NAMALWA (cell line): ENCODE results near the gene AIFM2.
"Not testable (repeated sequence)": the region's sequence is repeated elsewhere in the genome, so short reads cannot be mapped to it uniquely, and the experiment has no call there.

Experiments
- DNase-seq: peaks from one replicate; pipeline ENCODE4 v3.0.0-alpha.2; 2015; ENCODE audit warnings: low spot score

Gene AIFM2

GRCh38 chr10:70121281-70121949, 11.2 kb downstream of the AIFM2 start:
- DNase-seq, result no peak

- no peak for DNase-seq
Measured at GRCh38 chr10:70120417-70120816, 12.2 kb downstream of the AIFM2 start.

- DNase-seq, result no peak
Measured at GRCh38 chr10:70119623-70120022, 13.0 kb downstream of the AIFM2 start.

GRCh38 chr10:70119197-70119596, 13.4 kb downstream of the AIFM2 start:
- DNase-seq, result no peak

GRCh38 chr10:70118196-70118595, 14.4 kb downstream of the AIFM2 start:
- DNase-seq, result no peak

- no peak for DNase-seq
Measured at GRCh38 chr10:70117646-70118045, 15.0 kb downstream of the AIFM2 start.

- DNase-seq, result peak; percentile 67
Measured at GRCh38 chr10:70115948-70116682, 16.5 kb downstream of the AIFM2 start.

- DNase-seq, result no peak
Measured at GRCh38 chr10:70114902-70115301, 17.7 kb downstream of the AIFM2 start.

- DNase-seq, result no peak
Measured at GRCh38 chr10:70112071-70112470, 20.6 kb downstream of the AIFM2 start.

- DNase-seq, result no peak
Measured at GRCh38 chr10:70111496-70111895, 21.1 kb downstream of the AIFM2 start.

- no peak for DNase-seq
Measured at GRCh38 chr10:70109064-70109729, 23.4 kb downstream of the AIFM2 start.

- peak; percentile 28 for DNase-seq
Measured at GRCh38 chr10:70106958-70107791, 25.4 kb downstream of the AIFM2 start.

GRCh38 chr10:70101668-70102067, 31.0 kb downstream of the AIFM2 start:
- no peak for DNase-seq

- not testable (repeated sequence) for DNase-seq
Measured at GRCh38 chr10:70101068-70101562, 31.5 kb downstream of the AIFM2 start.

GRCh38 chr10:70098271-70098670, 34.4 kb downstream of the AIFM2 start:
- no peak for DNase-seq

- no peak for DNase-seq
Measured at GRCh38 chr10:70097459-70097858, 35.2 kb downstream of the AIFM2 start.

- no peak for DNase-seq
Measured at GRCh38 chr10:70096705-70097420, 35.8 kb downstream of the AIFM2 start.

- no peak for DNase-seq
Measured at GRCh38 chr10:70096016-70096704, 36.5 kb downstream of the AIFM2 start.

- no peak for DNase-seq
Measured at GRCh38 chr10:70094250-70094649, 38.4 kb downstream of the AIFM2 start.

- no peak for DNase-seq
Measured at GRCh38 chr10:70093335-70093944, 39.2 kb downstream of the AIFM2 start.
